Measurements from ENCODE around the gene OR2AK2. TPM values are rescaled to one million over a fixed set of nuclear protein-coding genes. Genes with fewer than 3 reads are reported as not detected.

Gene OR2AK2
- polyA plus RNA-seq, 1 donor from 2014 or later: not detected

DNA sequence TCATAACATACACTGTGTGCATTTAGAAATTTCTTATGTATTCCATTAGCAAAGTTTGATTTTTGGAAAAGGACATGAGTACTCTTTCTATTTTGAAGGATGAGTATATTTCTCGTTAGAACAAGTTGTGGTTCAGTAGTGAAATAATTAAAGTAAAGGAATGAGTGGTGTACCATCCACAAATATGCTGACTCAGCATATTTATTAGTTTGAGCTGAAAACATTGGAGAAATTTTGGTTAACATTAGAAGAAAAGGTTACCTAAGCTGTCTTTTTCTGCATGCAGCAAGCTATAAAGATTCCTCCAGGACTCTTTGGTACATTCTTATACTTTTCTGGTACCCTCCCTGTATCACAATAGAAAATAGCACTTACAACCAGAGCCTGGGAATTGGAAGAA is 42.7 kb downstream of the OR2AK2 start:
- Histone ChIP-seq H3K9ac (ENCODE audit: low read length) (no peak overlapping the region), H2AFZ (ENCODE audit: low read depth, low read length) (no peak overlapping the region), H3K9me3 (ENCODE audit: low read length) (peaks cover 11% of the 10 kb centered on the region), H3K27ac (ENCODE audit: low read length) (no peak overlapping the region), H3K9me2 (ENCODE audit: insufficient read depth, low read length) (no peaks in the 10 kb centered on the region), H3K36me3 (ENCODE audit: insufficient read depth, low read length) (no peaks in the 10 kb centered on the region), H3K79me2 (replicated peaks; ENCODE audit: insufficient read depth, low read length) (no peaks in the 10 kb centered on the region), H3K4me3 (ENCODE audit: low read length) (no peak overlapping the region), H3K27me3 (ENCODE audit: insufficient read depth, low read depth, low read length) (no peaks in the 10 kb centered on the region), H3F3A (ENCODE audit: insufficient read depth, low read length, poor library complexity, severe bottlenecking) (no peaks in the 10 kb centered on the region), H3K4me2 (ENCODE audit: low read length) (no peak overlapping the region), H4K20me1 (ENCODE audit: insufficient read depth) (no peaks in the 10 kb centered on the region)
- no peak for TF ChIP-seq RAD21 (conservative IDR thresholded peaks at IDR 0.05)
- TF ChIP-seq, protein P1, sequence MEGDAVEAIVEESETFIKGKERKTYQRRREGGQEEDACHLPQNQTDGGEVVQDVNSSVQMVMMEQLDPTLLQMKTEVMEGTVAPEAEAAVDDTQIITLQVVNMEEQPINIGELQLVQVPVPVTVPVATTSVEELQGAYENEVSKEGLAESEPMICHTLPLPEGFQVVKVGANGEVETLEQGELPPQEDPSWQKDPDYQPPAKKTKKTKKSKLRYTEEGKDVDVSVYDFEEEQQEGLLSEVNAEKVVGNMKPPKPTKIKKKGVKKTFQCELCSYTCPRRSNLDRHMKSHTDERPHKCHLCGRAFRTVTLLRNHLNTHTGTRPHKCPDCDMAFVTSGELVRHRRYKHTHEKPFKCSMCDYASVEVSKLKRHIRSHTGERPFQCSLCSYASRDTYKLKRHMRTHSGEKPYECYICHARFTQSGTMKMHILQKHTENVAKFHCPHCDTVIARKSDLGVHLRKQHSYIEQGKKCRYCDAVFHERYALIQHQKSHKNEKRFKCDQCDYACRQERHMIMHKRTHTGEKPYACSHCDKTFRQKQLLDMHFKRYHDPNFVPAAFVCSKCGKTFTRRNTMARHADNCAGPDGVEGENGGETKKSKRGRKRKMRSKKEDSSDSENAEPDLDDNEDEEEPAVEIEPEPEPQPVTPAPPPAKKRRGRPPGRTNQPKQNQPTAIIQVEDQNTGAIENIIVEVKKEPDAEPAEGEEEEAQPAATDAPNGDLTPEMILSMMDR (IDR thresholded peaks at IDR 0.05; ENCODE audit: poor library complexity, severe bottlenecking): no peak
- no peak for TF ChIP-seq TAF1 (IDR thresholded peaks at IDR 0.05; ENCODE audit: low read depth)
- no peak for TF ChIP-seq POLR2AphosphoS5 (IDR thresholded peaks at IDR 0.05)
- TF ChIP-seq REST (IDR thresholded peaks at IDR 0.05; ENCODE audit: borderline replicate concordance): no peak
- TF ChIP-seq EZH2 (IDR thresholded peaks at IDR 0.05; ENCODE audit: borderline replicate concordance, insufficient read depth, low read length, poor library complexity, severe bottlenecking): no peak
- TF ChIP-seq SMC3 (conservative IDR thresholded peaks at IDR 0.05; ENCODE audit: poor library complexity): no peak
- no peak for TF ChIP-seq EP300 (conservative IDR thresholded peaks at IDR 0.05; ENCODE audit: poor library complexity, severe bottlenecking)
- TF ChIP-seq MXI1 (conservative IDR thresholded peaks at IDR 0.05; ENCODE audit: poor library complexity, severe bottlenecking): no peak

GRCh38 chr1:248009681-248010080 is 44.6 kb downstream of the OR2AK2 start:
- no peaks in the 10 kb centered on the region for H3F3A ChIP-seq (ENCODE audit: insufficient read depth, low read length, poor library complexity, severe bottlenecking)
- no peak overlapping the region for H2AFZ ChIP-seq (ENCODE audit: low read depth, low read length)
- H3K9me3 ChIP-seq (ENCODE audit: low read length): peaks cover 11% of the 10 kb centered on the region
- TF ChIP-seq SMC3 (conservative IDR thresholded peaks at IDR 0.05; ENCODE audit: poor library complexity): no peak
- TF ChIP-seq TAF1 (IDR thresholded peaks at IDR 0.05; ENCODE audit: low read depth): no peak
- TF ChIP-seq, protein P1 (IDR thresholded peaks at IDR 0.05; ENCODE audit: poor library complexity, severe bottlenecking): no peak
- TF ChIP-seq POLR2AphosphoS5 (IDR thresholded peaks at IDR 0.05): no peak
- TF ChIP-seq RAD21 (conservative IDR thresholded peaks at IDR 0.05): no peak
- TF ChIP-seq EP300 (conservative IDR thresholded peaks at IDR 0.05; ENCODE audit: poor library complexity, severe bottlenecking): no peak
- TF ChIP-seq REST (IDR thresholded peaks at IDR 0.05; ENCODE audit: borderline replicate concordance): no peak
- no peak for TF ChIP-seq MXI1 (conservative IDR thresholded peaks at IDR 0.05; ENCODE audit: poor library complexity, severe bottlenecking)
- TF ChIP-seq EZH2 (IDR thresholded peaks at IDR 0.05; ENCODE audit: borderline replicate concordance, insufficient read depth, low read length, poor library complexity, severe bottlenecking): no peak
- no peaks in the 10 kb centered on the region for H3K36me3 ChIP-seq (ENCODE audit: insufficient read depth, low read length)
- no peaks in the 10 kb centered on the region for H3K27me3 ChIP-seq (ENCODE audit: insufficient read depth, low read depth, low read length)
- no peak overlapping the region for H3K4me2 ChIP-seq (ENCODE audit: low read length)
- H3K79me2 ChIP-seq (replicated peaks; ENCODE audit: insufficient read depth, low read length): no peaks in the 10 kb centered on the region
- no peak overlapping the region for H3K27ac ChIP-seq (ENCODE audit: low read length)
- no peak overlapping the region for H3K4me3 ChIP-seq (ENCODE audit: low read length)
- no peak overlapping the region for H3K9ac ChIP-seq (ENCODE audit: low read length)
- H3K9me2 ChIP-seq (ENCODE audit: insufficient read depth, low read length): no peaks in the 10 kb centered on the region
- H4K20me1 ChIP-seq (ENCODE audit: insufficient read depth): no peaks in the 10 kb centered on the region

Data from neural cell (in vitro differentiated cells).